Measurements from ENCODE around the gene MEGF6.
A peak's percentile ranks its signal among the peaks of the same experiment; 100 is the strongest.

Gene MEGF6

GRCh38 chr1:3453203-3453761 is 158.0 kb downstream of the MEGF6 start:
- H3K9ac ChIP-seq (ENCODE audit: low read depth in 1 of 2, low read length in 2 of 2), result peak overlapping the region; percentile 56 to 57
- peaks cover 38 to 42% of the 10 kb centered on the region in 2 donors for H3K4me1 ChIP-seq (ENCODE audit: control insufficient read depth in 2 of 2, insufficient read depth in 2 of 2, low read length in 2 of 2)
- H3K27ac ChIP-seq (ENCODE audit: low read depth in 2 of 2, low read length in 2 of 2), result peak overlapping the region; percentile 78 to 94
- no peaks in the 10 kb centered on the region for H3K9me3 ChIP-seq (ENCODE audit: control insufficient read depth in 2 of 2, low read length in 2 of 2)
- H3K36me3 ChIP-seq (ENCODE audit: control insufficient read depth in 2 of 2, insufficient read depth in 2 of 2, low read length in 2 of 2), result no peaks in the 10 kb centered on the region
- peaks cover 0 to 2% of the 10 kb centered on the region in 2 donors for H3K27me3 ChIP-seq (ENCODE audit: control insufficient read depth in 2 of 2, insufficient read depth in 2 of 2, low read length in 2 of 2)
- H3K4me3 ChIP-seq (ENCODE audit: low read length in 2 of 2), result no peak overlapping the region

- no peak overlapping the region for H3K4me3 ChIP-seq (ENCODE audit: low read length in 2 of 2)
- H3K9ac ChIP-seq (ENCODE audit: low read depth in 1 of 2, low read length in 2 of 2), result peak overlapping the region; percentile 44 to 47
- H3K36me3 ChIP-seq (ENCODE audit: control insufficient read depth in 2 of 2, insufficient read depth in 2 of 2, low read length in 2 of 2), result no peaks in the 10 kb centered on the region
- peaks cover 0 to 2% of the 10 kb centered on the region in 2 donors for H3K27me3 ChIP-seq (ENCODE audit: control insufficient read depth in 2 of 2, insufficient read depth in 2 of 2, low read length in 2 of 2)
- peaks cover 33 to 37% of the 10 kb centered on the region in 2 donors for H3K4me1 ChIP-seq (ENCODE audit: control insufficient read depth in 2 of 2, insufficient read depth in 2 of 2, low read length in 2 of 2)
- no peaks in the 10 kb centered on the region for H3K9me3 ChIP-seq (ENCODE audit: control insufficient read depth in 2 of 2, low read length in 2 of 2)
- H3K27ac ChIP-seq (ENCODE audit: low read depth in 2 of 2, low read length in 2 of 2), result no peak overlapping the region
Measured at GRCh38 chr1:3452866-3453175, 158.5 kb downstream of the MEGF6 start.

- H3K4me3 ChIP-seq (ENCODE audit: low read length in 2 of 2), result no peak overlapping the region
- no peaks in the 10 kb centered on the region for H3K9me3 ChIP-seq (ENCODE audit: control insufficient read depth in 2 of 2, low read length in 2 of 2)
- H3K36me3 ChIP-seq (ENCODE audit: control insufficient read depth in 2 of 2, insufficient read depth in 2 of 2, low read length in 2 of 2), result no peaks in the 10 kb centered on the region
- peaks cover 28 to 31% of the 10 kb centered on the region in 2 donors for H3K4me1 ChIP-seq (ENCODE audit: control insufficient read depth in 2 of 2, insufficient read depth in 2 of 2, low read length in 2 of 2)
- peaks cover 0 to 2% of the 10 kb centered on the region in 2 donors for H3K27me3 ChIP-seq (ENCODE audit: control insufficient read depth in 2 of 2, insufficient read depth in 2 of 2, low read length in 2 of 2)
- H3K9ac ChIP-seq (ENCODE audit: low read depth in 1 of 2, low read length in 2 of 2), result no peak overlapping the region
- no peak overlapping the region for H3K27ac ChIP-seq (ENCODE audit: low read depth in 2 of 2, low read length in 2 of 2)
Measured at GRCh38 chr1:3451994-3452865, 159.1 kb downstream of the MEGF6 start.

GRCh38 chr1:3450983-3451382 is 160.3 kb downstream of the MEGF6 start:
- Histone ChIP-seq H3K27me3 (ENCODE audit: control insufficient read depth in 2 of 2, insufficient read depth in 2 of 2, low read length in 2 of 2) (peaks cover 0 to 2% of the 10 kb centered on the region in 2 donors), H3K4me1 (ENCODE audit: control insufficient read depth in 2 of 2, insufficient read depth in 2 of 2, low read length in 2 of 2) (peaks cover 16 to 19% of the 10 kb centered on the region in 2 donors), H3K36me3 (ENCODE audit: control insufficient read depth in 2 of 2, insufficient read depth in 2 of 2, low read length in 2 of 2) (no peaks in the 10 kb centered on the region), H3K27ac (ENCODE audit: low read depth in 2 of 2, low read length in 2 of 2) (no peak overlapping the region), H3K4me3 (ENCODE audit: low read length in 2 of 2) (no peak overlapping the region), H3K9me3 (ENCODE audit: control insufficient read depth in 2 of 2, low read length in 2 of 2) (no peaks in the 10 kb centered on the region), H3K9ac (ENCODE audit: low read depth in 1 of 2, low read length in 2 of 2) (no peak overlapping the region)

- Histone ChIP-seq H3K36me3 (ENCODE audit: control insufficient read depth in 2 of 2, insufficient read depth in 2 of 2, low read length in 2 of 2) (no peaks in the 10 kb centered on the region), H3K4me1 (ENCODE audit: control insufficient read depth in 2 of 2, insufficient read depth in 2 of 2, low read length in 2 of 2) (peaks cover 10 to 12% of the 10 kb centered on the region in 2 donors), H3K9me3 (ENCODE audit: control insufficient read depth in 2 of 2, low read length in 2 of 2) (no peaks in the 10 kb centered on the region), H3K4me3 (ENCODE audit: low read length in 2 of 2) (no peak overlapping the region), H3K27ac (ENCODE audit: low read depth in 2 of 2, low read length in 2 of 2) (no peak overlapping the region), H3K9ac (ENCODE audit: low read depth in 1 of 2, low read length in 2 of 2) (no peak overlapping the region), H3K27me3 (ENCODE audit: control insufficient read depth in 2 of 2, insufficient read depth in 2 of 2, low read length in 2 of 2) (peaks cover 0 to 2% of the 10 kb centered on the region in 2 donors)
Measured at GRCh38 chr1:3450202-3450863, 161.0 kb downstream of the MEGF6 start.

- no peak overlapping the region for H3K4me3 ChIP-seq (ENCODE audit: low read length in 2 of 2)
- no peaks in the 10 kb centered on the region for H3K9me3 ChIP-seq (ENCODE audit: control insufficient read depth in 2 of 2, low read length in 2 of 2)
- H3K9ac ChIP-seq (ENCODE audit: low read depth in 1 of 2, low read length in 2 of 2), result no peak overlapping the region
- H3K27ac ChIP-seq (ENCODE audit: low read depth in 2 of 2, low read length in 2 of 2), result no peak overlapping the region
- no peaks in the 10 kb centered on the region for H3K4me1 ChIP-seq (ENCODE audit: control insufficient read depth in 2 of 2, insufficient read depth in 2 of 2, low read length in 2 of 2)
- peaks cover 0 to 3% of the 10 kb centered on the region in 2 donors for H3K27me3 ChIP-seq (ENCODE audit: control insufficient read depth in 2 of 2, insufficient read depth in 2 of 2, low read length in 2 of 2)
- no peaks in the 10 kb centered on the region for H3K36me3 ChIP-seq (ENCODE audit: control insufficient read depth in 2 of 2, insufficient read depth in 2 of 2, low read length in 2 of 2)
Measured at GRCh38 chr1:3444736-3445135, 166.6 kb downstream of the MEGF6 start.

GRCh38 chr1:3444298-3444697 is 167.0 kb downstream of the MEGF6 start:
- no peaks in the 10 kb centered on the region for H3K9me3 ChIP-seq (ENCODE audit: control insufficient read depth in 2 of 2, low read length in 2 of 2)
- H3K27ac ChIP-seq (ENCODE audit: low read depth in 2 of 2, low read length in 2 of 2), result no peak overlapping the region
- peaks cover 0 to 3% of the 10 kb centered on the region in 2 donors for H3K27me3 ChIP-seq (ENCODE audit: control insufficient read depth in 2 of 2, insufficient read depth in 2 of 2, low read length in 2 of 2)
- no peaks in the 10 kb centered on the region for H3K4me1 ChIP-seq (ENCODE audit: control insufficient read depth in 2 of 2, insufficient read depth in 2 of 2, low read length in 2 of 2)
- no peak overlapping the region for H3K9ac ChIP-seq (ENCODE audit: low read depth in 1 of 2, low read length in 2 of 2)
- H3K4me3 ChIP-seq (ENCODE audit: low read length in 2 of 2), result no peak overlapping the region
- no peaks in the 10 kb centered on the region for H3K36me3 ChIP-seq (ENCODE audit: control insufficient read depth in 2 of 2, insufficient read depth in 2 of 2, low read length in 2 of 2)

GRCh38 chr1:3443807-3444206 is 167.5 kb downstream of the MEGF6 start:
- Histone ChIP-seq H3K9ac (ENCODE audit: low read depth in 1 of 2, low read length in 2 of 2) (no peak overlapping the region), H3K9me3 (ENCODE audit: control insufficient read depth in 2 of 2, low read length in 2 of 2) (no peaks in the 10 kb centered on the region), H3K4me3 (ENCODE audit: low read length in 2 of 2) (no peak overlapping the region), H3K27ac (ENCODE audit: low read depth in 2 of 2, low read length in 2 of 2) (no peak overlapping the region), H3K4me1 (ENCODE audit: control insufficient read depth in 2 of 2, insufficient read depth in 2 of 2, low read length in 2 of 2) (no peaks in the 10 kb centered on the region), H3K27me3 (ENCODE audit: control insufficient read depth in 2 of 2, insufficient read depth in 2 of 2, low read length in 2 of 2) (peaks cover 0 to 3% of the 10 kb centered on the region in 2 donors), H3K36me3 (ENCODE audit: control insufficient read depth in 2 of 2, insufficient read depth in 2 of 2, low read length in 2 of 2) (no peaks in the 10 kb centered on the region)

GRCh38 chr1:3442901-3443300 is 168.4 kb downstream of the MEGF6 start:
- H3K4me3 ChIP-seq (ENCODE audit: low read length in 2 of 2), result no peak overlapping the region
- no peak overlapping the region for H3K9ac ChIP-seq (ENCODE audit: low read depth in 1 of 2, low read length in 2 of 2)
- no peak overlapping the region for H3K27ac ChIP-seq (ENCODE audit: low read depth in 2 of 2, low read length in 2 of 2)
- H3K27me3 ChIP-seq (ENCODE audit: control insufficient read depth in 2 of 2, insufficient read depth in 2 of 2, low read length in 2 of 2), result peaks cover 0 to 3% of the 10 kb centered on the region in 2 donors
- H3K36me3 ChIP-seq (ENCODE audit: control insufficient read depth in 2 of 2, insufficient read depth in 2 of 2, low read length in 2 of 2), result no peaks in the 10 kb centered on the region
- no peaks in the 10 kb centered on the region for H3K4me1 ChIP-seq (ENCODE audit: control insufficient read depth in 2 of 2, insufficient read depth in 2 of 2, low read length in 2 of 2)
- no peaks in the 10 kb centered on the region for H3K9me3 ChIP-seq (ENCODE audit: control insufficient read depth in 2 of 2, low read length in 2 of 2)

GRCh38 chr1:3442331-3442730 is 169.0 kb downstream of the MEGF6 start:
- Histone ChIP-seq H3K36me3 (ENCODE audit: control insufficient read depth in 2 of 2, insufficient read depth in 2 of 2, low read length in 2 of 2) (no peaks in the 10 kb centered on the region), H3K27me3 (ENCODE audit: control insufficient read depth in 2 of 2, insufficient read depth in 2 of 2, low read length in 2 of 2) (peaks cover 0 to 5% of the 10 kb centered on the region in 2 donors), H3K27ac (ENCODE audit: low read depth in 2 of 2, low read length in 2 of 2) (no peak overlapping the region), H3K9me3 (ENCODE audit: control insufficient read depth in 2 of 2, low read length in 2 of 2) (no peaks in the 10 kb centered on the region), H3K9ac (ENCODE audit: low read depth in 1 of 2, low read length in 2 of 2) (no peak overlapping the region), H3K4me3 (ENCODE audit: low read length in 2 of 2) (no peak overlapping the region), H3K4me1 (ENCODE audit: control insufficient read depth in 2 of 2, insufficient read depth in 2 of 2, low read length in 2 of 2) (no peaks in the 10 kb centered on the region)
